ENCODE data around the gene NT5DC3. TPM values are rescaled to one million over a fixed set of nuclear protein-coding genes. Genes with fewer than 3 reads are reported as not detected.

Gene NT5DC3
- total and polyA plus RNA-seq, 11 donors = 0.95 to 6.3 (median 3.7) TPM

DNA sequence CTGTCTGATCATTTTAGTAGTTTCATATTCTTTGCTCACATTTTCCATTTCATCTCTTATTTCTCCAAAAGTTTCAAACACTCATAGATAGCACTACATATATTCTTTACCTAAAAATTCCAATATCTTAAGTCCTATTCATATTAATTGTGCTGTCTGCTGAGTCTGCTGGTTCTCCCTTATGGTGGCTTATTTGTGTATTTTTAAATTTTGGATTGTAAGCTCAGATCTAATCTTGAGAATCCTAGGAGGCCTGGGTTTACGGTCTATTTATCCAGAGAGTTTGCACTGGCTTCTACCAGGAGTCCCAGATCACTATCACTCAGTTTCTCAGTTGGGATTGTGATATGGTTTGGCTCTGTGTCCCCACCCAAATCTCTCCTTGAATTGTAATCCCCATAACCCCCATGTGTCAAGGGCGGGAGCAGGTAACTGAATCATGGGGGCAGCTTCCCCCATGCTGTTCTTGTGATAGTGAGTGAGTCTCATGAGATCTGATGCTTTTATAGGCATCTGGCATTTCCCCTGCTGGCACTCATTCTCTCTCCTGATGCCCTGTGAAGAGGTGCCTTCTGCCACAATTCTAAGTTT is 10.2 kb downstream of the NT5DC3 start:
- intact Hi-C loops (cut with DNase I) = no loop called here
- Histone ChIP-seq H3K4me3 (no peak overlapping the region), H3K27ac (peak overlapping the region in 1 of 12 donors; percentile 52), H3K27me3 (no peaks in the 10 kb centered on the region), H3K4me1 (peaks cover 0 to 42% (median 0%) of the 10 kb centered on the region in 12 donors), H3K9me3 (peaks cover 0 to 11% (median 0%) of the 10 kb centered on the region in 12 donors), H3K36me3 (no peaks in the 10 kb centered on the region)
- WGBS, 4 donors = 92 to 98% (median 94%) methylated on average over 2 of the region's 2 CpGs
- DNase-seq (no peak), ATAC-seq (no peak)
- TF ChIP-seq POLR2A (IDR thresholded peaks at IDR 0.05) = no peak
- TF ChIP-seq, protein P1, sequence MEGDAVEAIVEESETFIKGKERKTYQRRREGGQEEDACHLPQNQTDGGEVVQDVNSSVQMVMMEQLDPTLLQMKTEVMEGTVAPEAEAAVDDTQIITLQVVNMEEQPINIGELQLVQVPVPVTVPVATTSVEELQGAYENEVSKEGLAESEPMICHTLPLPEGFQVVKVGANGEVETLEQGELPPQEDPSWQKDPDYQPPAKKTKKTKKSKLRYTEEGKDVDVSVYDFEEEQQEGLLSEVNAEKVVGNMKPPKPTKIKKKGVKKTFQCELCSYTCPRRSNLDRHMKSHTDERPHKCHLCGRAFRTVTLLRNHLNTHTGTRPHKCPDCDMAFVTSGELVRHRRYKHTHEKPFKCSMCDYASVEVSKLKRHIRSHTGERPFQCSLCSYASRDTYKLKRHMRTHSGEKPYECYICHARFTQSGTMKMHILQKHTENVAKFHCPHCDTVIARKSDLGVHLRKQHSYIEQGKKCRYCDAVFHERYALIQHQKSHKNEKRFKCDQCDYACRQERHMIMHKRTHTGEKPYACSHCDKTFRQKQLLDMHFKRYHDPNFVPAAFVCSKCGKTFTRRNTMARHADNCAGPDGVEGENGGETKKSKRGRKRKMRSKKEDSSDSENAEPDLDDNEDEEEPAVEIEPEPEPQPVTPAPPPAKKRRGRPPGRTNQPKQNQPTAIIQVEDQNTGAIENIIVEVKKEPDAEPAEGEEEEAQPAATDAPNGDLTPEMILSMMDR (IDR thresholded peaks at IDR 0.05) = no peak

DNA sequence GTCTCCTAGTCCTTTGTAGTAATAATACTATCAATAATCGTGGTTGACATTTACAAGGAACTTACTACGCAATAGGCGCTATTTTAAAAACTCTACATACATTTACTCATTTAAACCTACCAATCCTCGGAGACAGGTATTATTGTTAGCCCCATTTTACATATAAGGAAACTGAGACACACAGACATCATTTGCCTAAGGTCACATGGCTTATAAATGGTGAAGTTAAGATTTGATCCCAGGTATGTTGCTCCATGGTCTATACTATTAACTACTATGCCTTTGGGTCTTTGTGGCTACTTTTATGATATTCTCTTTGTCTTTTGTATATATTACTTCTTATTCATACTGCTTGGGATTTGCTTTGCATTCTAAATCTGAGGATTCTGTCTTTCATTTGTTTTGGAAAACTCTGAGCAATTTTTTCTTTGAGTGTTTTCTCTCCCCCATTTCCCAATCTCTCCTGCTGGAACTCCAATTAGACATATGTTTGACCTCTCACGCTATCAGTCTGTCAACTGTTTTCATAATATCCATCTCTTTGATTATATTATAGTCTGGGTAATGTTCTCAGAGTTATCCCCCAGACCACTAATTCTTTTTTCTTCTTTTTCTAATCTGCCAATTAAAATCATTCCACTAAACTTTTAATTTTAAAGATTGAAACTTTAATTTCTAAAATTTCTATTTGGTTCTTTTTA is 10.9 kb downstream of the NT5DC3 start:
- Histone ChIP-seq H3K36me3 (no peaks in the 10 kb centered on the region), H3K9me3 (peaks cover 0 to 11% (median 0%) of the 10 kb centered on the region in 12 donors), H3K4me3 (no peak overlapping the region), H3K27ac (peak overlapping the region in 1 of 12 donors; percentile 52), H3K4me1 (peaks cover 0 to 42% (median 0%) of the 10 kb centered on the region in 12 donors), H3K27me3 (no peaks in the 10 kb centered on the region)
- 94 to 97% (median 96%) methylated on average over 5 of the region's 5 CpGs for WGBS, 4 donors
- DNase-seq = no peak
- ATAC-seq = no peak
- no peak for TF ChIP-seq POLR2A (IDR thresholded peaks at IDR 0.05)
- intact Hi-C loops (cut with DNase I) = no loop called here

DNA sequence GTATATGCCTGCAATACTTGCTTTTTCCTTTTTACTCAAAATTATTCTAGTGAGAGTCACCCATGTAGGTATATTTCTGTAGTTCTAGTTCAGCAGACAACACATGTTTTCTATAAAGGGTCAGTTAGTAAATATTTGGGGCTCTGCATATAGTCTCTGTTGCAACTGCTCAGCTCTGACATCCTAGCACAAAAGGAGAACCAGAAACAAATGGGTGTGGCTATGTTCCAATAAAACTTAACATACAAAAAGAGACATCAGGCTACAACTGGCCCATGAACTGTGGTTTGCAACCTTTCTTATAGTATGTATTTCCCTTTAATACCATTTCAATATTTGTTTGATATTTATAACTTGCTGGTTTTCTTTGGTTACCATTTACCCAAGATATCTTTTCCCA is 11.9 kb downstream of the NT5DC3 start:
- Histone ChIP-seq H3K36me3 (no peaks in the 10 kb centered on the region), H3K27me3 (no peaks in the 10 kb centered on the region), H3K9me3 (peaks cover 0 to 11% (median 0%) of the 10 kb centered on the region in 12 donors), H3K27ac (peak overlapping the region in 1 of 12 donors; percentile 6), H3K4me1 (peaks cover 0 to 41% (median 0%) of the 10 kb centered on the region in 12 donors), H3K4me3 (no peak overlapping the region)
- intact Hi-C loops (cut with DNase I) = no loop called here
- DNase-seq = no peak
- ATAC-seq = no peak
- TF ChIP-seq, protein P1 (IDR thresholded peaks at IDR 0.05) = no peak
- TF ChIP-seq POLR2A (IDR thresholded peaks at IDR 0.05) = no peak

DNA sequence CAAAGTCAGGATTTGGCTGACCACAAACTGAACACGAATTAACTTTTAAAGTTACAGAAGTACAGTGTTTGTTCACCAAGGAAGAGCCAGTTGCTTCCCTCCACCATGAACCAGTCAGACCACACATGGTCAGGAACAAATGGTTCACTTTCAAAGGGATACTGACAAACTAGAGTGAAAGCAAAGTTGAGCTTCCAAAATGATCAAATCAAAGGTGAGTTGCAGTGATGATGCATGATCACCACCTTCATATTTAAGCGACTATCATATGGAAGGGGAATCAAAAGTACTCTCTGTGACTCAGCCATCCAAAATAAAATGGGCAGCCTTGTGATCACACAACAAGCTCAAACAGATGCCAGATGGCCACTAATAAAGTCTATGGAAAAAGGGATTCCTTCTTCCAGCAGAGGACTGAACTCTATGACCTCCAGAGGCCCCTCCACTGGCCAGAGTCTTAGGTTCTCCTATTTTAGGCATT is 13.1 kb downstream of the NT5DC3 start:
- Histone ChIP-seq H3K9me3 (peaks cover 0 to 11% (median 0%) of the 10 kb centered on the region in 12 donors), H3K36me3 (no peaks in the 10 kb centered on the region), H3K4me3 (no peak overlapping the region), H3K27me3 (no peaks in the 10 kb centered on the region), H3K4me1 (peaks cover 0 to 32% (median 0%) of the 10 kb centered on the region in 12 donors), H3K27ac (peak overlapping the region in 2 of 12 donors; percentile 6 to 11)
- WGBS, 4 donors = 73 to 83% (median 81%) methylated on average over 2 of the region's 2 CpGs
- no peak for TF ChIP-seq POLR2A (IDR thresholded peaks at IDR 0.05)
- TF ChIP-seq, protein P1 (IDR thresholded peaks at IDR 0.05) = no peak
- no peak for ATAC-seq
- intact Hi-C loops (cut with DNase I) = no loop called here
- DNase-seq = no peak
